Measurements from ENCODE around the gene KIAA0825.

KIAA0825 gene

GRCh38 chr5:94422812-94423211, 195.6 kb downstream of the KIAA0825 start:
- no peaks in the 10 kb centered on the region for H3K27me3 Mint-ChIP-seq
- CTCF ChIA-PET = no interaction called here
- DNase-seq = no peak
- no peaks in the 10 kb centered on the region for H3K4me1 Mint-ChIP-seq
- H3K9me3 Mint-ChIP-seq = no peaks in the 10 kb centered on the region
- no peaks in the 10 kb centered on the region for H3K36me3 Mint-ChIP-seq
- H3K27ac Mint-ChIP-seq = no peak overlapping the region
- H3K4me3 Mint-ChIP-seq = no peak overlapping the region

- Mint-ChIP-seq H3K27me3 (no peaks in the 10 kb centered on the region), H3K9me3 (no peaks in the 10 kb centered on the region), H3K36me3 (no peaks in the 10 kb centered on the region), H3K27ac (no peak overlapping the region), H3K4me1 (no peaks in the 10 kb centered on the region), H3K4me3 (no peak overlapping the region)
- CTCF ChIA-PET = no interaction called here
- no peak for DNase-seq
Measured at GRCh38 chr5:94420885-94421284, 197.5 kb downstream of the KIAA0825 start.

GRCh38 chr5:94415798-94416197, 202.6 kb downstream of the KIAA0825 start:
- Mint-ChIP-seq H3K36me3 (no peaks in the 10 kb centered on the region), H3K4me1 (no peaks in the 10 kb centered on the region), H3K4me3 (no peak overlapping the region), H3K27me3 (no peaks in the 10 kb centered on the region), H3K27ac (no peak overlapping the region), H3K9me3 (no peaks in the 10 kb centered on the region)
- CTCF ChIA-PET = interaction anchor here (0.7 kb wide), 1 partner anchor 19 kb away, joined by 3 read pairs; no protein-coding TSS in a partner anchor
- DNase-seq = no peak

DNA sequence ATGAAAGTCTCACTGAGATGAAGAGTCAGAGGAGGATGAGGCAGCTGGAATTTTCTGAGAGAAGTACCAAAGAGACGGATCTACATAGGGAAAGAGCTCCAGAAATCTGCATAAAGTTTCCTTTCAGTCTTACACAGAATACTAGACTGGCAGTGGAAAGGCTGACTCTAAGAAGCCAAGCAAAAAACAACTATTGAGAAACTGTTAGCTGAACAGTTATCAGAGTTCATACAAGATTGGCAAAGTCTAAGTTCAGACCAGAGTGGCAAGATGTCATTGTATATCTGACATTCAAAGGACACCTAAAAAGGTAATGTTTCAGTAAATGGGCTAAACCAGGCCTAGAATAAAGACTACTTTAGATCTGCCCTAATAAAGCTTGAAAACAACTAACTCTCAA, 209.0 kb downstream of the KIAA0825 start:
- H3K4me1 Mint-ChIP-seq = no peaks in the 10 kb centered on the region
- DNase-seq = no peak
- no peak overlapping the region for H3K27ac Mint-ChIP-seq
- H3K4me3 Mint-ChIP-seq = no peak overlapping the region
- no peaks in the 10 kb centered on the region for H3K36me3 Mint-ChIP-seq
- CTCF ChIA-PET = no interaction called here
- H3K9me3 Mint-ChIP-seq = no peaks in the 10 kb centered on the region
- H3K27me3 Mint-ChIP-seq = no peaks in the 10 kb centered on the region

- Mint-ChIP-seq H3K4me1 (no peaks in the 10 kb centered on the region), H3K36me3 (no peaks in the 10 kb centered on the region), H3K27ac (no peak overlapping the region), H3K9me3 (no peaks in the 10 kb centered on the region), H3K27me3 (no peaks in the 10 kb centered on the region), H3K4me3 (no peak overlapping the region)
- no peak for DNase-seq
- CTCF ChIA-PET = no interaction called here
Measured at GRCh38 chr5:94407023-94407422, 211.4 kb downstream of the KIAA0825 start.

- no peak overlapping the region for H3K4me3 Mint-ChIP-seq
- H3K27me3 Mint-ChIP-seq = no peaks in the 10 kb centered on the region
- no peak for DNase-seq
- CTCF ChIA-PET = no interaction called here
- H3K27ac Mint-ChIP-seq = no peak overlapping the region
- no peaks in the 10 kb centered on the region for H3K9me3 Mint-ChIP-seq
- H3K36me3 Mint-ChIP-seq = no peaks in the 10 kb centered on the region
- H3K4me1 Mint-ChIP-seq = no peaks in the 10 kb centered on the region
Measured at GRCh38 chr5:94403483-94403882, 214.9 kb downstream of the KIAA0825 start.

DNA sequence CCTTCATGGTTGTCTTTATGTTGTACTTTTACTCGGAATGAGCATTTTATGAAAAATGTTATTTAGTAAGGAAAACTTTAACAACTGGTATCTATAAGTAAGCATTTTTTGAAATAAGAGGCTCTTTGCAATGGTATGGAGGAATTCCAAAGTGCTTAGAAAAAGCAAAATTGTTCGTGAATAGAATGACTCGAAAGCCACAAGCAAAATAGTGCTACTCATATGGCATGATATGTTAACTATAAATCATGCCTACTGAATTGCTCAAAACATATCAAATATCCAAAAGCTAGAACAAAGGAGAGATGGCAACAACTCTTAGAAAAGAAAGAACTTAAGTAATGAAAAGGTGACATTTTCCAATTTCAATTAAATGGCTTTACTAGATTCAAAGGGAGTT, 216.3 kb downstream of the KIAA0825 start:
- no peaks in the 10 kb centered on the region for H3K4me1 Mint-ChIP-seq
- DNase-seq = no peak
- H3K27ac Mint-ChIP-seq = no peak overlapping the region
- no peaks in the 10 kb centered on the region for H3K9me3 Mint-ChIP-seq
- no peaks in the 10 kb centered on the region for H3K27me3 Mint-ChIP-seq
- H3K36me3 Mint-ChIP-seq = no peaks in the 10 kb centered on the region
- CTCF ChIA-PET = no interaction called here
- H3K4me3 Mint-ChIP-seq = no peak overlapping the region

- no peak for DNase-seq
- Mint-ChIP-seq H3K27ac (no peak overlapping the region), H3K9me3 (no peaks in the 10 kb centered on the region), H3K36me3 (no peaks in the 10 kb centered on the region), H3K4me1 (no peaks in the 10 kb centered on the region), H3K27me3 (no peaks in the 10 kb centered on the region), H3K4me3 (no peak overlapping the region)
- CTCF ChIA-PET = interaction anchor here (0.9 kb wide), 1 partner anchor 104 kb away, joined by 3 read pairs; no protein-coding TSS in a partner anchor
Measured at GRCh38 chr5:94397508-94397907, 220.9 kb downstream of the KIAA0825 start.

GRCh38 chr5:94396687-94397086, 221.7 kb downstream of the KIAA0825 start:
- no peaks in the 10 kb centered on the region for H3K27me3 Mint-ChIP-seq
- no peak overlapping the region for H3K4me3 Mint-ChIP-seq
- no peaks in the 10 kb centered on the region for H3K4me1 Mint-ChIP-seq
- H3K9me3 Mint-ChIP-seq = no peaks in the 10 kb centered on the region
- H3K27ac Mint-ChIP-seq = no peak overlapping the region
- DNase-seq = no peak
- no peaks in the 10 kb centered on the region for H3K36me3 Mint-ChIP-seq
- CTCF ChIA-PET = no interaction called here

GRCh38 chr5:94395468-94395867, 222.9 kb downstream of the KIAA0825 start:
- Mint-ChIP-seq H3K9me3 (no peaks in the 10 kb centered on the region), H3K27me3 (no peaks in the 10 kb centered on the region), H3K4me3 (no peak overlapping the region), H3K27ac (no peak overlapping the region), H3K36me3 (no peaks in the 10 kb centered on the region), H3K4me1 (no peaks in the 10 kb centered on the region)
- CTCF ChIA-PET = no interaction called here
- DNase-seq = no peak

DNA sequence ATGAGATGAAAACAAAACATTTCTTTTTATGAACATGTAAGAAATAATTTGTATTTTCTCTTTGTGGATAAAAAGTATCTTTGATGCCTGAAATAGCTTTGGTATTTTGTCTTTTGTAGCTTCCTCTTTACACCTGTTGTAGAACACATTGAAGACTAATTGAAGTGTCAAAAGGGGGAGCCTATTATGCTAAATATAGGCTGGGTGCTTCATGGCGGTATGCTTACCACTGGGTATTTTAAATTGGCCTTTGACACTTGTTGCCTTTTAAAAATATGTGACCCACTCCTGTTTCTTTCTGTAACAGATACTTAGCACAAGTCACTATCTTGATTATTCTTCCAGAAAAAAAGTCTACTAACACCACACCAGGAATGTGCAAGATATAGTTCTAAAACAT, 226.4 kb downstream of the KIAA0825 start:
- no peak overlapping the region for H3K27ac Mint-ChIP-seq
- H3K9me3 Mint-ChIP-seq = no peaks in the 10 kb centered on the region
- no peak for DNase-seq
- H3K36me3 Mint-ChIP-seq = no peaks in the 10 kb centered on the region
- no peaks in the 10 kb centered on the region for H3K27me3 Mint-ChIP-seq
- no peak overlapping the region for H3K4me3 Mint-ChIP-seq
- H3K4me1 Mint-ChIP-seq = peaks cover 10% of the 10 kb centered on the region
- CTCF ChIA-PET = no interaction called here

DNA sequence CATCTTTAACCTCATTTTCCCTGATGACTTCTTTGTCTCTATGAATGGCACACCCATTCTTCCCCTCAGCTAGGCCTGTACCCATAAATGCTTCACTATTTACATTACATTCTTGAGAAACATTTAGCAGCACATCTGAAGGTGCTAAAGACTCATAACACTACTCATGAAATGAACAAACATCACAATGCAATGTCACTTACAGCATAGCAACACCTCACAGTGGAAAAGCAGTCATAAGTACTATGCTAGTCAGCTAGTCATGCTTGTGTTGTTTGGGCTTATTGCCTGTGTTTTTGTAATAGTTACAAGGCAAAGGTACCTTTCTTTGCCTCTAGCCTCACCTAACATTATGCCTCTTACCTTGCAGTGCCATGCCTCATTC, 228.9 kb downstream of the KIAA0825 start:
- H3K27me3 Mint-ChIP-seq = no peaks in the 10 kb centered on the region
- no peaks in the 10 kb centered on the region for H3K9me3 Mint-ChIP-seq
- no peak overlapping the region for H3K27ac Mint-ChIP-seq
- H3K4me1 Mint-ChIP-seq = peaks cover 10% of the 10 kb centered on the region
- H3K4me3 Mint-ChIP-seq = no peak overlapping the region
- DNase-seq = no peak
- H3K36me3 Mint-ChIP-seq = no peaks in the 10 kb centered on the region
- CTCF ChIA-PET = no interaction called here

DNA sequence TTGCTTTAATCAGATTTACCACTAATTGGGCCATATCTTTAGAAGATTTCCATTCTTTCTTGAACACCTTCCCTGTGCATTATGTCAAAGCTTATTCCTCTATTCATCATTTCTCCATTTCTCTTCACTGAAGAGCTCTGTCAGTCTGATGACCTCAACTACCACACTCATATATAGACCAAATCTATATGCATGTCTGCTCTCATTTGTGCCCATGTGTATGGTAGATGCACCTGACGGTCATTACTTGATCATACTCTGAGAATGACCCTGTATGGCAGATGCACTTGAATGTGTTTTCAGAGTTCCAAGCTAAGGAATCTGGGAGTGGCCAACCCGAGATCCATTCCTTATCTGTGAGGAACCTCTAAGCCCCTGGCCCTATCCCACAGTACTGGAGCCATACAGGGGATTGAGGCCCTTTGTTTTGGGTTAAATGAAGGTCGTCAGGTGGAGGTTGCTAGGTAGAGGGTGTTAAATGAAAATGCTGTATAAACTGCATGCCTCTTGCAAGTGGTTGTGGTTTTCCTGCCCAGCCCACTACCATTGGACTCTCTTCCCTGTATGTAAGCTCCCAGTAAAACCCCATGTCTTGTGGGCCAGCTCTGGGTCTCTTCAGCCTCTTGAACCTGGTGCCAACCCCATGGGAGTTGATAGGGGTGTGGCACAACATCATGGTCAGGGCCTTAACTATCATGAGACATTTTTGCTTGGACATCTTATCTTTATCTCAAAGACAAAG, 229.5 kb downstream of the KIAA0825 start:
- H3K27me3 Mint-ChIP-seq = no peaks in the 10 kb centered on the region
- H3K4me3 Mint-ChIP-seq = no peak overlapping the region
- no peaks in the 10 kb centered on the region for H3K9me3 Mint-ChIP-seq
- no peaks in the 10 kb centered on the region for H3K36me3 Mint-ChIP-seq
- H3K27ac Mint-ChIP-seq = no peak overlapping the region
- CTCF ChIA-PET = no interaction called here
- DNase-seq = no peak
- peaks cover 10% of the 10 kb centered on the region for H3K4me1 Mint-ChIP-seq

GRCh38 chr5:94385767-94386166, 232.6 kb downstream of the KIAA0825 start:
- peaks cover 10% of the 10 kb centered on the region for H3K4me1 Mint-ChIP-seq
- H3K36me3 Mint-ChIP-seq = no peaks in the 10 kb centered on the region
- DNase-seq = no peak
- no peaks in the 10 kb centered on the region for H3K27me3 Mint-ChIP-seq
- no peak overlapping the region for H3K27ac Mint-ChIP-seq
- H3K9me3 Mint-ChIP-seq = no peaks in the 10 kb centered on the region
- CTCF ChIA-PET = no interaction called here
- H3K4me3 Mint-ChIP-seq = no peak overlapping the region

- Mint-ChIP-seq H3K9me3 (no peaks in the 10 kb centered on the region), H3K27ac (no peak overlapping the region), H3K27me3 (no peaks in the 10 kb centered on the region), H3K4me3 (no peak overlapping the region), H3K36me3 (no peaks in the 10 kb centered on the region), H3K4me1 (no peaks in the 10 kb centered on the region)
- CTCF ChIA-PET = no interaction called here
- no peak for DNase-seq
Measured at GRCh38 chr5:94378062-94378461, 240.3 kb downstream of the KIAA0825 start.

Measured in activated naive CD4-positive, alpha-beta T cell treated with anti-CD3 and anti-CD28 coated beads, Interleukin-2, amount 10 ng/mL, durations not matched to agents 7 days and 5 days (primary cell).